SK-N-DZ (cell line): ENCODE measurements around the gene RBCK1.
A peak's percentile ranks its signal among the peaks of the same experiment; 100 is the strongest.
"Not testable (repeated sequence)": the region's sequence is repeated elsewhere in the genome, so short reads cannot be mapped to it uniquely, and the experiment has no call there.

Experiments
- DNase-seq: peaks from one replicate; pipeline ENCODE4 v3.0.0-alpha.2; 2015; ENCODE audit warnings: low spot score

RBCK1 gene

GRCh38 chr20:375265-375889 lies 32.7 kb upstream of the RBCK1 start:
- no peak for DNase-seq

- no peak for DNase-seq
Observed at GRCh38 chr20:376089-376488, 32.0 kb upstream of the RBCK1 start.

- DNase-seq = no peak
Observed at GRCh38 chr20:376750-377149, 31.3 kb upstream of the RBCK1 start.

GRCh38 chr20:377578-377977 lies 30.5 kb upstream of the RBCK1 start:
- DNase-seq = not testable (repeated sequence)

- DNase-seq = no peak
Observed at GRCh38 chr20:378961-379336, 29.1 kb upstream of the RBCK1 start.

- DNase-seq = peak; percentile 77
Observed at GRCh38 chr20:380763-381580, 27.1 kb upstream of the RBCK1 start.

- peak; percentile 47 for DNase-seq
Observed at GRCh38 chr20:381581-382290, 26.4 kb upstream of the RBCK1 start.

GRCh38 chr20:382291-383115 lies 25.6 kb upstream of the RBCK1 start:
- DNase-seq = no peak

- DNase-seq = no peak
Observed at GRCh38 chr20:383889-384288, 24.2 kb upstream of the RBCK1 start.

GRCh38 chr20:384723-385122 lies 23.4 kb upstream of the RBCK1 start:
- no peak for DNase-seq

GRCh38 chr20:385448-385847 lies 22.7 kb upstream of the RBCK1 start:
- no peak for DNase-seq

- not testable (repeated sequence) for DNase-seq
Observed at GRCh38 chr20:386634-387033, 21.5 kb upstream of the RBCK1 start.

- no peak for DNase-seq
Observed at GRCh38 chr20:387520-387919, 20.6 kb upstream of the RBCK1 start.

- DNase-seq = no peak
Observed at GRCh38 chr20:388034-388994, 19.8 kb upstream of the RBCK1 start.

- no peak for DNase-seq
Observed at GRCh38 chr20:389220-389619, 18.9 kb upstream of the RBCK1 start.

GRCh38 chr20:391041-391711 lies 16.9 kb upstream of the RBCK1 start:
- DNase-seq = no peak

GRCh38 chr20:393296-393695 lies 14.8 kb upstream of the RBCK1 start:
- DNase-seq = not testable (repeated sequence)

GRCh38 chr20:396252-396618 lies 11.9 kb upstream of the RBCK1 start:
- no peak for DNase-seq

- DNase-seq = no peak
Observed at GRCh38 chr20:396619-397431, 11.3 kb upstream of the RBCK1 start.
